ENCODE data around the gene STK10.

STK10 gene

GRCh38 chr5:172004824-172005237, 183.2 kb downstream of the STK10 start:
- DNase-seq: no peak

GRCh38 chr5:172003746-172004145, 184.3 kb downstream of the STK10 start:
- DNase-seq: no peak

- no peak for DNase-seq
These were observed 185.0 kb downstream of the STK10 start for GRCh38 chr5:172002840-172003512.

- DNase-seq: no peak
These were observed 185.7 kb downstream of the STK10 start for GRCh38 chr5:172002310-172002709.

- DNase-seq: no peak
These were observed 188.1 kb downstream of the STK10 start for GRCh38 chr5:171999877-172000276.

GRCh38 chr5:171999100-171999499, 188.9 kb downstream of the STK10 start:
- DNase-seq: no peak

GRCh38 chr5:171997011-171997410, 191.0 kb downstream of the STK10 start:
- DNase-seq: no peak

GRCh38 chr5:171992813-171993212, 195.2 kb downstream of the STK10 start:
- no peak for DNase-seq

- no peak for DNase-seq
These were observed 195.7 kb downstream of the STK10 start for GRCh38 chr5:171992305-171992704.
